Measurements from ENCODE around the gene RNU1-3.
"Not testable (repeated sequence)": the region's sequence is repeated elsewhere in the genome, so short reads cannot be mapped to it uniquely, and the experiment has no call there.

GRCh38 chr1:16665836-16666235 is 912 bp downstream of the RNU1-3 start:
- TF ChIP-seq POLR2A, POLR2AphosphoS5, CTCF, EP300 (IDR thresholded peaks at IDR 0.05): not testable (repeated sequence)

Measured in gastroesophageal sphincter (tissue), 3 donors.